H1 (cell line): Measurements from ENCODE around the gene MSI2. TPM values are rescaled to one million over a fixed set of nuclear protein-coding genes. Genes with fewer than 3 reads are reported as not detected.

ENCODE experiments used
- CTCF ChIA-PET: fragments of 300-600 bp; sonication (Branson Sonifier 250); formaldehyde crosslinking; loops from one replicate; lab custom pipeline; 2021; ENCODE audit not compliant: partially characterized antibody; lab: Charles Lee
- POLR2A ChIA-PET: fragments of 300-600 bp; sonication (Branson Sonifier 250); formaldehyde crosslinking; loops from one replicate; lab custom pipeline; 2021; ENCODE audit warnings: inconsistent platforms; ENCODE audit not compliant: partially characterized antibody; lab: Charles Lee
- DNase-seq, 2 experiments: peaks; one replicate each; pipeline versions ENCODE4 v3.0.0 to v3.0.0-alpha.2; 2010 to 2022; ENCODE audit warnings: low spot score in 2 of 2, low read depth in 1 of 2, mixed read lengths in 1 of 2
- FAIRE-seq: peaks from 2 replicates; lab custom pipeline; 2011; peaks lifted over from hg19 to GRCh38; lab: Jason Lieb, UNC
- H2AFZ ChIP-seq: 2 replicates; pipeline ENCODE4 v1.8.1; 2012; ENCODE audit warnings: low read length, inconsistent platforms
- H2AK5ac ChIP-seq: 2 replicates; pipeline ENCODE4 v1.6.1; 2013; ENCODE audit warnings: low read depth, low read length
- H2BK120ac ChIP-seq: replicated peaks from 2 replicates; pipeline ENCODE3; 2013; ENCODE audit warnings: low read depth, low read length, inconsistent platforms
- H2BK12ac ChIP-seq: 2 replicates; pipeline ENCODE4 v1.6.1; 2013; ENCODE audit warnings: low read depth, low read length
- H2BK15ac ChIP-seq: 2 replicates; pipeline ENCODE4 v1.6.1; 2013; ENCODE audit warnings: low read length
- H2BK20ac ChIP-seq: 2 replicates; pipeline ENCODE4 v1.6.1; 2013; ENCODE audit warnings: low read length
- H2BK5ac ChIP-seq: 2 replicates; pipeline ENCODE4 v1.6.1; 2013; ENCODE audit warnings: low read depth, low read length
- H3K14ac ChIP-seq: 2 replicates; pipeline ENCODE4 v1.6.1; 2013; ENCODE audit warnings: inconsistent platforms; ENCODE audit not compliant: insufficient read length
- H3K18ac ChIP-seq: 2 replicates; pipeline ENCODE4 v1.6.1; 2013; ENCODE audit warnings: low read length; ENCODE audit errors: extremely low read depth
- H3K23ac ChIP-seq: 2 replicates; pipeline ENCODE4 v1.6.1; 2013; ENCODE audit warnings: inconsistent platforms; ENCODE audit not compliant: insufficient read length
- H3K23me2 ChIP-seq: 2 replicates; pipeline ENCODE4 v1.6.1; 2013; ENCODE audit warnings: low read depth, low read length
- H3K27ac ChIP-seq: 2 replicates; pipeline ENCODE4 v1.6.1; 2011; ENCODE audit warnings: low read depth, low read length, inconsistent platforms
- H3K27me3 ChIP-seq, 4 experiments: replicated peaks in 1 of 4; 1 replicate in 1 of 4; 2 replicates in 3 of 4; pipeline versions ENCODE4 v1.6.1 to v1.8.1; 2011 to 2013; ENCODE audit warnings: low read length in 3 of 4, mild to moderate bottlenecking in 3 of 4, inconsistent platforms in 2 of 4, mixed read lengths in 2 of 4, moderate library complexity in 1 of 4; ENCODE audit not compliant: control insufficient read depth in 3 of 4, insufficient read depth in 3 of 4; ENCODE audit errors: extremely low read depth in 1 of 4
- H3K36me3 ChIP-seq, 4 experiments: 2 replicates each; pipeline versions ENCODE4 v1.6.1 to v1.8.1; 2011 to 2013; ENCODE audit warnings: mild to moderate bottlenecking in 4 of 4, low read length in 3 of 4, moderate library complexity in 2 of 4, control low read depth in 1 of 4, inconsistent platforms in 1 of 4; ENCODE audit not compliant: insufficient read depth in 4 of 4, control insufficient read depth in 2 of 4
- H3K4ac ChIP-seq: replicated peaks from 2 replicates; pipeline ENCODE3; 2013; ENCODE audit warnings: low read length, low read depth, mixed read lengths, inconsistent platforms; ENCODE audit not compliant: insufficient read length
- H3K4me1 ChIP-seq, 4 experiments: replicated peaks in 1 of 4; 1 replicate in 1 of 4; 2 replicates in 3 of 4; pipeline versions ENCODE4 v1.6.1 to v1.8.1; 2011 to 2013; ENCODE audit warnings: low read length in 3 of 4, inconsistent platforms in 2 of 4, mixed read lengths in 1 of 4; ENCODE audit not compliant: insufficient read depth in 4 of 4, control insufficient read depth in 3 of 4
- H3K4me2 ChIP-seq, 2 experiments: 2 replicates each; pipeline versions ENCODE4 v1.6.1 to v1.8.1; 2011 to 2013; ENCODE audit warnings: low read depth in 2 of 2, low read length in 2 of 2, control low read depth in 1 of 2, inconsistent platforms in 1 of 2, mild to moderate bottlenecking in 1 of 2; ENCODE audit not compliant: insufficient read depth in 1 of 2
- H3K4me3 ChIP-seq, 4 experiments: fragments of 200-600, 300-600 bp in 1 of 4; sonication (generic), shearing (Covaris generic), sonication (Bioruptor Twin) in 1 of 4; 2 replicates each; pipeline versions ENCODE4 v1.5.1 to v1.8.1; 2011 to 2016; ENCODE audit warnings: low read length in 4 of 4, low read depth in 3 of 4, control low read depth in 2 of 4, inconsistent platforms in 2 of 4, mild to moderate bottlenecking in 2 of 4, mixed read lengths in 1 of 4, moderate library complexity in 1 of 4; ENCODE audit not compliant: insufficient read depth in 2 of 4; ENCODE audit errors: extremely low read depth in 1 of 4
- H3K56ac ChIP-seq: replicated peaks from 2 replicates; pipeline ENCODE3; 2013; ENCODE audit warnings: low read depth, mild to moderate bottlenecking, mixed read lengths, low read length, inconsistent platforms; ENCODE audit not compliant: insufficient read length
- H3K79me1 ChIP-seq: 2 replicates; pipeline ENCODE4 v1.6.1; 2013; ENCODE audit warnings: low read depth, low read length, control low read depth
- H3K79me2 ChIP-seq, 2 experiments: 2 replicates each; pipeline versions ENCODE4 v1.6.1 to v1.8.1; 2012 to 2013; ENCODE audit warnings: low read length in 2 of 2, mild to moderate bottlenecking in 2 of 2, inconsistent platforms in 1 of 2; ENCODE audit not compliant: insufficient read depth in 2 of 2, control insufficient read depth in 1 of 2
- H3K9ac ChIP-seq, 4 experiments: replicated peaks in 1 of 4; 1 replicate in 1 of 4; 2 replicates in 3 of 4; pipeline versions ENCODE4 v1.6.1 to v1.8.1; 2011 to 2013; ENCODE audit warnings: low read depth in 3 of 4, low read length in 3 of 4, control low read depth in 2 of 4, mild to moderate bottlenecking in 2 of 4, moderate library complexity in 2 of 4, inconsistent platforms in 1 of 4; ENCODE audit errors: extremely low read depth in 1 of 4
- H3K9me3 ChIP-seq, 2 experiments: 2 replicates each; pipeline versions ENCODE4 v1.6.1 to v1.8.1; 2012 to 2013; ENCODE audit warnings: mild to moderate bottlenecking in 2 of 2, moderate library complexity in 2 of 2, control low read depth in 1 of 2, inconsistent platforms in 1 of 2, low read depth in 1 of 2, low read length in 1 of 2, mixed read lengths in 1 of 2; ENCODE audit not compliant: insufficient read depth in 2 of 2
- H4K20me1 ChIP-seq, 2 experiments: replicated peaks in 1 of 2; 2 replicates each; pipeline versions ENCODE3 to v1.8.1; 2011 to 2013; ENCODE audit warnings: inconsistent platforms in 2 of 2, low read length in 2 of 2, mild to moderate bottlenecking in 1 of 2; ENCODE audit not compliant: insufficient read depth in 2 of 2, control insufficient read depth in 1 of 2
- H4K5ac ChIP-seq: 2 replicates; pipeline ENCODE4 v1.6.1; 2013; ENCODE audit warnings: low read length, low read depth, mixed read lengths, inconsistent platforms; ENCODE audit not compliant: insufficient read length
- H4K8ac ChIP-seq: 2 replicates; pipeline ENCODE4 v1.8.0; 2013; ENCODE audit warnings: mild to moderate bottlenecking, moderate library complexity, low read length, inconsistent platforms; ENCODE audit not compliant: insufficient read depth; ENCODE audit errors: extremely low read depth
- H4K91ac ChIP-seq: replicated peaks from 2 replicates; pipeline ENCODE3; 2013; ENCODE audit warnings: low read length, mixed read lengths, inconsistent platforms; ENCODE audit not compliant: insufficient read length
- ATF3 ChIP-seq: IDR thresholded peaks from 2 replicates; pipeline ENCODE4 v1.6.1; 2011; ENCODE audit warnings: low read depth, mild to moderate bottlenecking, low read length; ENCODE audit not compliant: insufficient read depth
- CHD2 ChIP-seq: IDR thresholded peaks from 2 replicates; pipeline ENCODE4 v1.6.1; 2012; ENCODE audit warnings: low read length, improper control_type of control experiment
- EGR1 ChIP-seq: IDR thresholded peaks from 2 replicates; pipeline ENCODE4 v1.6.1; 2011; ENCODE audit warnings: low read depth, low read length, borderline replicate concordance
- EZH2 ChIP-seq: fragments of 200-600 bp; sonication (generic); IDR thresholded peaks from 2 replicates; pipeline ENCODE4 v1.7.1; 2012; ENCODE audit warnings: low read depth, mild to moderate bottlenecking, moderate library complexity, low read length, inconsistent platforms; ENCODE audit not compliant: severe bottlenecking
- JUND ChIP-seq: IDR thresholded peaks from 2 replicates; pipeline ENCODE4 v1.6.1; 2011; ENCODE audit warnings: mild to moderate bottlenecking, improper control_type of control experiment, low read length
- MAFK ChIP-seq: IDR thresholded peaks from 2 replicates; pipeline ENCODE4 v1.6.1; 2012; ENCODE audit warnings: low read depth, mild to moderate bottlenecking, improper control_type of control experiment, low read length
- RNF2 ChIP-seq: fragments of 200-900, 300-1000 bp; sonication (generic); IDR thresholded peaks from 2 replicates; pipeline ENCODE4 v1.7.1; 2016; ENCODE audit warnings: borderline replicate concordance, low read depth, mild to moderate bottlenecking, antibody characterized with exemption, low read length; ENCODE audit not compliant: poor library complexity, severe bottlenecking; ENCODE audit errors: missing control alignments
- SP2 ChIP-seq: IDR thresholded peaks from 2 replicates; pipeline ENCODE4 v1.6.1; 2012; ENCODE audit warnings: mild to moderate bottlenecking, low read length, inconsistent platforms
- SUZ12 ChIP-seq: fragments of 200-600 bp; sonication (generic); IDR thresholded peaks from 2 replicates; pipeline ENCODE4 v1.6.1; 2012; ENCODE audit warnings: mild to moderate bottlenecking, inconsistent platforms, low read length, moderate library complexity, mixed read lengths
- WGBS, 2 experiments: shearing (Covaris generic) in 1 of 2; methylation state at CpG; one replicate each; pipeline versions ENCODE4 v1.1.6 to v1.1.7; 2013 to 2015; ENCODE audit warnings: low lambda C conversion rate in 2 of 2, mixed read lengths in 2 of 2, inconsistent platforms in 1 of 2, low coverage in 1 of 2, missing lambda C conversion rate in 1 of 2; ENCODE audit not compliant: insufficient replicate concordance in 2 of 2, insufficient coverage in 1 of 2, insufficient read length in 1 of 2; ENCODE audit errors: extremely low coverage in 1 of 2, missing lambda C conversion rate in 1 of 2; 5-methylcytosine and 5-hydroxymethylcytosine counted together
- polyA plus RNA-seq, 7 experiments: library from polyadenylated mRNA; depleted of rRNA in 3 of 7; stranded (reverse) in 5 of 7; unstranded in 2 of 7; fragments of >200 nt in 5 of 7; fragments of 200-250 nt in 2 of 7; gene quantifications; 1 replicate in 5 of 7; 2 replicates in 1 of 7; 4 replicates in 1 of 7; pipeline versions ENCODE4 v1.2.1 to v1.2.3, GENCODE V29; 2011 to 2013; ENCODE audit warnings: missing spikeins in 2 of 7, mixed read lengths in 2 of 7
- total RNA-seq: library from RNA; stranded (reverse); fragmentation: NEBNext Ultra II Directional; extraction: Animal tissue kit (Norgen Biotek cat#: 25700); gene quantifications from 2 replicates; pipeline ENCODE4 v1.2.1, GENCODE V29; 2021

Gene MSI2
- total and polyA plus RNA-seq, 2 of the 8 experiments (the other 6 are each of a cell fraction or from before 2014, with no cell fraction given) = 36.7 to 80.6 TPM

DNA sequence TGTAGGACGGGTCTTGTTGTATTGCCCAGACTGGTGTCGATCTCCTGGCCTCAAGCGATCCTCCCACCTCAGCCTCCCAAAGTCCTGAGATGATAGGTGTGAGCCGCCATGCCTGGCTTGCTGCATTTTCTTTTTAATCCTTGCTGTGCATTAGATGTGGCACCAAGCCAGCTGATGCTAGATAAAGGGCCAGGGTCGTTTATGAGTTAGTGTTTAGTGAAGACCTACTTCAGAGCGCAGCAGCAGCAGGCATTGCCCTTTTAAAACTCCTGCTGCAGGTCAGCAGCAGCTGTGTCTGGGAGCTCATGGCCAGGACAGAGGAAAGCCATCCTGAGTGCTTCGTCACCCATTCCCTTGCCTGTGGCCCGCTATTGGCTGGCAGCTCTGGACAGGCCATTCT lies 251.5 kb downstream of the MSI2 start:
- Histone ChIP-seq H3K36me3 (no peaks in the 10 kb centered on the region), H4K8ac (no peak overlapping the region; the same call in 1 of the 2 replicates), H3K9me3 (no peaks in the 10 kb centered on the region), H3K18ac (no peak overlapping the region), H4K20me1 (peaks cover 0 to 2% of the 10 kb centered on the region in 2 experiments), H3K23me2 (no peaks in the 10 kb centered on the region), H2BK5ac (no peak overlapping the region), H3K23ac (no peak overlapping the region), H3K4me2 (no peak overlapping the region), H2BK20ac (no peak overlapping the region), H3K14ac (no peak overlapping the region), H3K9ac (no peak overlapping the region), H4K5ac (no peak overlapping the region), H3K27me3 (no peaks in the 10 kb centered on the region), H4K91ac (no peak overlapping the region), H3K4me1 (peaks cover 13 to 26% (median 19%) of the 10 kb centered on the region in 4 experiments), H3K56ac (no peak overlapping the region), H2BK12ac (peak overlapping the region; percentile 68; the same call in 1 of the 2 replicates), H2BK15ac (no peak overlapping the region), H3K27ac (no peak overlapping the region), H2AFZ (no peak overlapping the region), H3K4me3 (no peak overlapping the region), H3K4ac (no peak overlapping the region), H3K79me1 (peaks cover 7% of the 10 kb centered on the region), H2AK5ac (0 out of 2 replicates have a peak overlapping the region, but pooled peaks have one; percentile 65), H3K79me2 (peaks cover 0 to 28% of the 10 kb centered on the region in 2 experiments; a peak in 2 of 4 replicates), H2BK120ac (no peak overlapping the region)
- ChIA-PET CTCF (interaction anchor here (0.6 to 1.0 kb wide), 2 partner anchors 9 to 440 kb away, joined by 3 read pairs; no protein-coding TSS in a partner anchor), POLR2A (interaction anchor here (1.4 kb wide), 1 partner anchor 20 kb away, joined by 3 read pairs; no protein-coding TSS in a partner anchor)
- no peak for FAIRE-seq
- no peak for DNase-seq
- WGBS, 2 experiments = 86% methylated on average over 8 of the region's 8 CpGs; no CpG with 5 or more reads in 1 of the 2 experiments
- TF ChIP-seq CHD2 (no peak), SUZ12 (no peak), SP2 (no peak), JUND (no peak), RNF2 (no peak), ATF3 (no peak), MAFK (no peak), EGR1 (no peak), EZH2 (no peak)
